ENCODE data around the gene CCNJ. TPM values are rescaled to one million over a fixed set of nuclear protein-coding genes. Genes with fewer than 3 reads are reported as not detected.

CCNJ gene, protein sequence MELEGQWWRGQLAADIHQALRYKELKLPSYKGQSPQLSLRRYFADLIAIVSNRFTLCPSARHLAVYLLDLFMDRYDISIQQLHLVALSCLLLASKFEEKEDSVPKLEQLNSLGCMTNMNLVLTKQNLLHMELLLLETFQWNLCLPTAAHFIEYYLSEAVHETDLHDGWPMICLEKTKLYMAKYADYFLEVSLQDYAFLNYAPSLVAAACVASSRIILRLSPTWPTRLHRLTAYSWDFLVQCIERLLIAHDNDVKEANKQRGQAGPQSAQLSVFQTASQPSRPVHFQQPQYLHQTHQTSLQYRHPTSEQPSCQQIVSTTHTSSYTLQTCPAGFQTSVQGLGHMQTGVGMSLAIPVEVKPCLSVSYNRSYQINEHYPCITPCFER
- total RNA-seq = 5.2 and 7.6 TPM in 2 replicates

GRCh38 chr10:96043033-96043892, at the start of gene CCNJ:
TSS of gene CCNJ (plus strand) at chr10:96043583. CDS start at chr10:96044394, 811 bp downstream.

Small RNA genes lying within 50 kb of the gene (small RNA-seq; reads per million reads assigned to genes)
- 0.82 reads per million, percentile 12 among the genes with 10 or more reads in this experiment for gene MIR3157

Other genes with a start within 250 kb of the CCNJ start
- under 0.01 and 0.32 TPM in 2 replicates for gene CC2D2B, start 135.6 kb upstream of the CCNJ start, total RNA-seq
- 13.1 and 20.3 TPM in 2 replicates for gene ZNF518A, start 86.7 kb downstream of the CCNJ start, total RNA-seq
- gene BLNK, start 228.0 kb downstream of the CCNJ start, total RNA-seq = not detected in 2 replicates